HG03469 (cell line): Measurements from ENCODE around the gene OR2AJ1.

Source experiments
- ATAC-seq: cut with Tn5 transposase; IDR thresholded peaks from one replicate; pipeline ENCODE4 v1.9.1; 2021; ENCODE audit warnings: mild to moderate bottlenecking, moderate library complexity, moderate number of reproducible peaks; ENCODE audit not compliant: unreplicated experiment

Gene OR2AJ1

GRCh38 chr1:247924868-247925267 lies at the start of gene OR2AJ1:
Gene OR2AJ1 (plus strand): TSS chr1:247924889. CDS start chr1:247933769, 8,880 bp downstream.
- no peak for ATAC-seq

- no peak for ATAC-seq
These were observed 41.3 kb upstream of the OR2AJ1 start for GRCh38 chr1:247883346-247883745.

GRCh38 chr1:247884797-247885413 lies 39.8 kb upstream of the OR2AJ1 start:
- ATAC-seq = no peak

DNA sequence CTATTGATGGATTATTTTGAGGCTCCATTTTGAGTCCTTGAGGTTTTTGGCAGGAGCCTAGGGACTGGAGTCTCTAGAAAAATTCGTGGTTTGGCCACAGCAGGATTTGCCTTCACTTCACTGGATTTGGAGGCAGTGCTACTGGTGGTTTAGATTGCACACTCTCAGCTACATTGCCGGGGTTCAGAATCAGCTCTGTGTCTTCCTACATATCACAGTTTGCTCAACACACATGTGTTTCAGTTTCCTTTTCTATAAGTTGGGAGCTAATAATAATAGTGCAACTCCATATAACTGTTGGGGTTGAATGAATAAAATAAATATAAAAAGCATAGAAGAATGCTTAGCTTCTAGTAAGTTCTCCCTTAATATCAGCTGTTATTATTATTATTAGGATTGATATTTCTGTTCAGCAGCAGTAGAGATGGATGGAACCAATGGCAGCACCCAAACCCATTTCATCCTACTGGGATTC lies 29.5 kb upstream of the OR2AJ1 start, which contains the start of gene OR2W3:
TSS of gene OR2W3 (plus strand) at position 425 of the 475 bp plus-strand sequence. CDS start at position 425, 0 bp downstream.
- no peak for ATAC-seq

- ATAC-seq = no peak
These were observed 28.7 kb upstream of the OR2AJ1 start for GRCh38 chr1:247895976-247896375.

DNA sequence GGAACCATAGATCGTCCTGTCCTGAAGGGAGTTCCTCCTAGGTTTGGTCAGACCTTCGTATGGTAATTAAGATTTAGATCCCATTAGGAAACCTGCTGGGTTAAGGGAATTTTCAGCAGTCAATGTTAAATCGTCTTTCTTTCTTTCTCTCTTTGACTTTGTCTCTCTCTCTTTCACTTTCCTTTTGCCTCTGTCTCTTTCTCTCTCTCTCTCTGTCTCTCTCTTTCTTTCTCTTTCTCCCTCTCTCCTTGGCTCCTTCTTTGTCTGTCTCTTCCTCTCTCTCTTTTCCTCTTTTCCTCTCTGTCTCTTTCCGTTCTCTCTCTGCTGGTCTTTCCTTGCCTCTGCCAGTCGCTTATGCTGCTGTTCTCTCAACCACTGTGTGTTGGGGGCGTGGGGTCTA lies 20.6 kb upstream of the OR2AJ1 start:
- no peak for ATAC-seq

DNA sequence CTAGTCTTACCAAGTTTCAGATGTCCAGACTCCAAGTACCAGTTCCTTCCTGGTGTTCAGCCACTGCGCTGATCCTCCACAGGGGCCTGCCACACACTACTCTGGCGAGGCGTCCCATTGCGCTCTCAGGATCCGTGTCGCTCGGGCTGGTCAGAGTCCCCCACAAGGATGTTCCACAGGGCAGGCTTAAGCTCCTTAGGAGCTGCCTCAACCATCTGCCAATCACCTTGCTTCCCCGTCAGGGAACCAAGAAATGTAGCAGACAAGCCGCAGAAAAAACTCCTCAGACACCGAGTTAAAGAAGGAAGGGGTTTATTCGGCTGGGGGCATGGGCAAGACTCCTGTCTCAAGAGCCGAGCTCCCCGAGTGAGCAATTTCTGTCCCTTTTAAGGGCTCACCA lies 19.5 kb upstream of the OR2AJ1 start:
- ATAC-seq = no peak

GRCh38 chr1:247905910-247906503 lies 18.7 kb upstream of the OR2AJ1 start:
- ATAC-seq = no peak

GRCh38 chr1:247906504-247907047 lies 18.1 kb upstream of the OR2AJ1 start:
- no peak for ATAC-seq

DNA sequence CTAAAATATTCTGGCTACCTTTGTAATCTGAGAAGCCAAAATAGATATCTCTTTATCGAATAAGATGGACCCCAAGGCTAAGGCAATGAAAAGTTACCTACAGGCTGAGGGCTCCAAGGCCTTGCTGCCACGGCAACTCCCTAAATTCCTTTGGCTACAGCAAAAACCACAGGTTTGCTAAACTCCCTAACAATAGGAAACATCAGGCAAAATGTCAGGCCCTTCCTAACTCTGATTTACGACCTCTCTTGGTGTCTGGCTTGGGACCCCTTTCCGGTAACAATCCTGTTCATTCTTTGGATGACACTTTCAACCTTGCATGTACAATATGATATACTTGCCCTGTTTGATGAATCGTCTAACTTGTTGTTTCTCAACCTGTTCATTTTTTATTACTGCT lies 15.9 kb upstream of the OR2AJ1 start:
- ATAC-seq = no peak

GRCh38 chr1:247913786-247914185 lies 10.9 kb upstream of the OR2AJ1 start:
- no peak for ATAC-seq

- ATAC-seq = no peak
These were observed 9.6 kb upstream of the OR2AJ1 start for GRCh38 chr1:247914941-247915662.

DNA sequence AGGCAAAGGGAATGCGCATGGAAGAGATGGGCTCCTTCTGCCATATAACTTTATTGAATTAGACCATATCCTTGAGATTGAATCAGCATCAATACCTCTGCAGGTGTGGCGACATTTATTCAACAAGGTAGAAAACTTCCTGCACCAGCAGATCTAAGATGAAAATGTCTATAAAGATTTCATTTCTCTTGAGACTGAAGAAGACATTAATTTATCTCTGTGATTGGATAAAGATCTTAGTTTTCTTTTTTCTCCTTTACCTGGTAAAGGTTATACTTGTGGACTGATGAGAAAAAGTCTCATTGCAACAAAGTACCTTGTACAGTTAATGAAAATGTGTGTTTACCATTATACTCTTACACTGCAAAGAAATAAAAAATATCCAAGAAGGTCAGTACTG lies 4.7 kb upstream of the OR2AJ1 start, which contains the start of gene OR2T8:
TSS of gene OR2T8 (plus strand) at position 301 of the 400 bp plus-strand sequence. CDS start 766 bp downstream, outside the sequence.
- no peak for ATAC-seq

DNA sequence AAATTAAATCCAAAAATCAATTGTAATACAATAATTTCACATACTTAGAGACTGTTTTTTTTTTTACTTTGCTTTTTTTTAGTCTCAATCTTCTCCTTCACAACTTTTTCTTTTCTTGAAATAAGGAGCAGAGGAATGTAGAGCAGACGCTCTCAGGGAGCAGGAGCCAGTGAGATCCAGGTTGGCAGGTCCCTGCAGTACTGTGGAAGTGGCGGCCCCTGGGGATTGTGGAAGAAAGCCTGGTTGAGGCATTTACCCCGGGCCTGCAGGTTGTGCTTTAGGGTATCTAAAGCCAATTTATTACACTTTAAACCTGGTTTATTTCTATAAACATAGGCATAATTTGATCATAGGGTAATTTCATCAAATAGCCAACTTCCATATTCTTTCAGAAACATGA lies 748 bp upstream of the OR2AJ1 start:
- ATAC-seq = no peak

DNA sequence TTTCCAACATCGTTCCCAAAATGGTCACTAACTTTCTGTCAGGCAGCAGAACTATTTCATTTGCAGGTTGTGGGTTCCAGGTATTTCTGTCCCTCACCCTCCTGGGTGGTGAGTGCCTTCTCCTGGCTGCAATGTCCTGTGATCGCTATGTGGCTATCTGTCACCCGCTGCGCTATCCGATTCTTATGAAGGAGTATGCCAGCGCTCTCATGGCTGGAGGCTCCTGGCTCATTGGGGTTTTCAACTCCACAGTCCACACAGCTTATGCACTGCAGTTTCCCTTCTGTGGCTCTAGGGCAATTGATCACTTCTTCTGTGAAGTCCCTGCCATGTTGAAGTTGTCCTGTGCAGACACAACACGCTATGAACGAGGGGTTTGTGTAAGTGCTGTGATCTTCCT lies 9.3 kb downstream of the OR2AJ1 start:
- no peak for ATAC-seq

- ATAC-seq = no peak
These were observed 11.1 kb downstream of the OR2AJ1 start for GRCh38 chr1:247935781-247936180.

DNA sequence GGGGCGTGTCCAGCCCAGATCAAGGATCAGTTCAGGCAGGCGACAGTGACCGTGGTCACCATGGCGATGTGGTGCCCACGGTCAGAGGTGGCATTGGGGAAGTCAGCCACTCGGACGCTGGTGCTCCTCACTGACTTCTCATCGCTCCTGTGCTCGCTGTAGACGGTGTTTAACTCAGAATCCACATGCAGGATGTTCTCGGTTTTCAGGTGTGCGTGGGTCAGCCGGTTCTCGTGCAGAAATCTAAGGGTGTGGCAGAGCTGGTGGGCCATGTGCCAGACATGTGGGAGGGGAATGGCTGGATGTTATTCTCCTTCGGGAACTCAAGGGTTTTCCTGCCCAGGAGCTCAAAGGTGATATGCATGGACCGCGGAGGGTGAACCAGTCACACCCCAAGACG lies 11.7 kb downstream of the OR2AJ1 start:
- ATAC-seq = no peak

- peak; percentile 100 for ATAC-seq
These were observed 12.5 kb downstream of the OR2AJ1 start for GRCh38 chr1:247936965-247937734.

DNA sequence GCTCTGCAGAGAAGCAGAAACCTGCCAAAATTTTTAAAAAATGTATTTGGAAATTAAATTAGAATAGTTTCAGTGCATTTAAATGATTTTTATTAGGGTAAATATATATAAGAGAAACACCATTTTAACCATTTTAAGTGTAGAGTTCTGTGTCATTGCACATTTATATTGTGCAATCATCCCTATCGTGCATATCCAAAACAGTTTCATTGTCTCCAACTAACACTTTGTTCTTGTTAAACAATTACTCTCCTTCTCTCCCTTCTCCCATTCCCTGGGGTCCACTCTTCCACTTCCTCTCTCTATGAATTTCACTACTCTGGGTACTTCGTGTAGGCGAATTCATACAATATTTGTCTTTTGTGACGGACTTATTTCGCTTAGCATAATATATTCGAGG lies 17.9 kb downstream of the OR2AJ1 start:
- ATAC-seq = no peak

- no peak for ATAC-seq
These were observed 23.9 kb downstream of the OR2AJ1 start, which contains the start of gene OR2L8 for GRCh38 chr1:247948558-247948957. Gene OR2L8 (plus strand): TSS chr1:247948858. CDS start chr1:247948858, 0 bp downstream.

DNA sequence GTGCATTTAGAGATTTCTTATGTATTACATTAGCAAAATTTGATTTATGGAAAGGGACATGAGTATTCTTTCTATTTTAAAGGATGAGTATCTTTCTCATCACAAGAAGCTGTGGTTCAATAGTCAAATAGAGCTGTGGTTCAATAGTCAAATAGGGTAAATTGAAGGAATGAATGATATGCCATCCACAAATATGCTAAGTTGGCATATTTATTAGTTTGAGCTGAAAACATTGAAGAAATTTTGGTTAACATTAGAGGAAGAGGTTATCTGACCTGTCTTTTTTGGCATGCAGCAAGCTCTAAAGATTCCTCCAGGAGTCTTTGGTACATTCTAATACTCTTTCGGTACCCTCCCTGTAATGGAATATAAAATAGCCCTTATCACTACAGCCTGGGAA lies 28.7 kb downstream of the OR2AJ1 start:
- no peak for ATAC-seq
